ENCODE measurements around the gene NTRK2. TPM values are rescaled to one million over a fixed set of nuclear protein-coding genes. Genes with fewer than 3 reads are reported as not detected.

The NTRK2 gene
- polyA plus RNA-seq, 1 donor (not counting 4 experiments of a cell fraction or from before 2014, with no cell fraction given), result 0.08 TPM

DNA sequence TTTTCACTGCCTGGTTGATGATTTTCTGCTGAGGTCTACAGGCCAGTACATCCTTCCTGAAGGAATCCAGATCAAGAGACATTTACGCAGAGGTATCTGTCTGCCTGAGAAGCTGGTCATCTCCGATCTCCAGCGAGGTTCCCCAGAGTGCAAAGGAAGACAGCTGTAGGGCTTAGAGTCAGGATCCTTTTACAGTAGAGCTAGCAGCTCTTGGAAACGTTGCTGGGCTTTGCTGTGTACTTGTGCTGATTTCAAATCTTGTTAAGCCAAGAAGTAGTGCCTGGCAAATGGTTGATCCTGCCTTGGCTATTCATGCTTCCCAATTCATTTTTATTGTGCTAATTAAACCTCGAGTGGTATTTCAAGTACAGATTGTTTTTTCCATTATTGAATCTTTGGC, 48.9 kb downstream of the NTRK2 start:
- no peak overlapping the region for H3K27ac ChIP-seq (ENCODE audit: control insufficient read depth, insufficient read depth, low read length)
- H3K79me2 ChIP-seq (ENCODE audit: control insufficient read depth, insufficient read depth, low read length), result no peaks in the 10 kb centered on the region
- H3K9ac ChIP-seq (ENCODE audit: control insufficient read depth, extremely low read depth, insufficient read depth, low read length), result no peak overlapping the region
- no peaks in the 10 kb centered on the region for H3K9me1 ChIP-seq (ENCODE audit: control insufficient read depth, extremely low read depth, insufficient read depth, low read length)
- no peak for FAIRE-seq
- H4K20me1 ChIP-seq (ENCODE audit: control insufficient read depth, extremely low read depth, insufficient read depth, low read length), result no peaks in the 10 kb centered on the region
- no peaks in the 10 kb centered on the region for H3K27me3 ChIP-seq (ENCODE audit: control insufficient read depth, extremely low read depth, insufficient read depth, low read length)
- no peak for TF ChIP-seq EZH2 (IDR thresholded peaks at IDR 0.05; ENCODE audit: low read length)
- TF ChIP-seq CTCF (optimal IDR thresholded peaks at IDR 0.05 in 1 of 3, IDR thresholded peaks at IDR 0.05 in 1 of 3, conservative IDR thresholded peaks at IDR 0.05 in 1 of 3; ENCODE audit: extremely low read depth in 1 of 3, insufficient read depth in 2 of 3, low read length in 3 of 3), result no peak
- H3K4me2 ChIP-seq (ENCODE audit: control insufficient read depth, extremely low read depth, insufficient read depth, low read depth, low read length), result no peak overlapping the region
- H3K9me3 ChIP-seq (ENCODE audit: control insufficient read depth, low read depth, low read length), result no peaks in the 10 kb centered on the region
- DNase-seq (ENCODE audit: low read depth, low spot score), result no peak
- no peak overlapping the region for H3K4me3 ChIP-seq (ENCODE audit: control insufficient read depth in 2 of 3, extremely low read depth in 1 of 3, insufficient read depth in 2 of 3, low read depth in 1 of 3, low read length in 3 of 3)
- dilution Hi-C loops (cut with MboI; ENCODE audit: extremely low pct_ligation_motif_present, low sequenced_read_pairs), result no loop called here
- no peaks in the 10 kb centered on the region for H3K4me1 ChIP-seq (ENCODE audit: control insufficient read depth, extremely low read depth, insufficient read depth, low read length)
- no peak overlapping the region for H2AFZ ChIP-seq (ENCODE audit: control insufficient read depth, low read length)
- no peaks in the 10 kb centered on the region for H3K36me3 ChIP-seq (ENCODE audit: control insufficient read depth in 2 of 2, extremely low read depth in 1 of 2, insufficient read depth in 2 of 2, low read length in 2 of 2)

DNA sequence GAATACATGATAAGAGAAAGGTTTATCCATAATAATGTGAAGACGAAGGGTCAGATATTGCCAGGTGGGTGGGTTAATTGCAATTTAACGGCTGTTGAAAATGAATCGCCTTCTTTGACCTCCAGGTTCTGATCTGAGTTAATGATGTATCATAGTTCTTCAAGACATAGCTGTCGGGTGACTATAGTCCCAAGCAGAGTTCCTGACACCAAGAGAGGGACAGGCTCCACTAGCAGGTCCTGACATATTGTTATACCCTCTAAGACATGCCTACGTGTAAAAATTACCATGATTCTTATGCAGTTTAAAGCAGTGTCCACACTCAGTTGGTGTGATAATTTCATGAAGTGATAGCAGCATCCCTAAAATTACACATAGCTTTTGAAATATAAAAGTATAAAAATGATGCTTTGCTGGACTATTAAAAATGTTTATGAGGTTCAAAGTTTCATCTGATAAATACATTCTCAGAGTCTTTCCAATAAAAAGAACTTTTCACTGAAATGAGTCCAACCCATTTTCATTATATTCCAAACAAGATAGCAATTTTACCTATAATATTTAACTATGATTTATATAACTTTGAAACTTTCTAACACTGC, 53.0 kb downstream of the NTRK2 start:
- dilution Hi-C loops (cut with MboI; ENCODE audit: extremely low pct_ligation_motif_present, low sequenced_read_pairs), result no loop called here
- no peaks in the 10 kb centered on the region for H4K20me1 ChIP-seq (ENCODE audit: control insufficient read depth, extremely low read depth, insufficient read depth, low read length)
- no peak overlapping the region for H2AFZ ChIP-seq (ENCODE audit: control insufficient read depth, low read length)
- H3K4me3 ChIP-seq (ENCODE audit: control insufficient read depth in 2 of 3, extremely low read depth in 1 of 3, insufficient read depth in 2 of 3, low read depth in 1 of 3, low read length in 3 of 3), result no peak overlapping the region
- H3K79me2 ChIP-seq (ENCODE audit: control insufficient read depth, insufficient read depth, low read length), result no peaks in the 10 kb centered on the region
- H3K9me1 ChIP-seq (ENCODE audit: control insufficient read depth, extremely low read depth, insufficient read depth, low read length), result no peaks in the 10 kb centered on the region
- H3K27ac ChIP-seq (ENCODE audit: control insufficient read depth, insufficient read depth, low read length), result no peak overlapping the region
- TF ChIP-seq EZH2 (IDR thresholded peaks at IDR 0.05; ENCODE audit: low read length) (no peak), CTCF (optimal IDR thresholded peaks at IDR 0.05 in 1 of 3, IDR thresholded peaks at IDR 0.05 in 1 of 3, conservative IDR thresholded peaks at IDR 0.05 in 1 of 3; ENCODE audit: extremely low read depth in 1 of 3, insufficient read depth in 2 of 3, low read length in 3 of 3) (no peak)
- no peak overlapping the region for H3K9ac ChIP-seq (ENCODE audit: control insufficient read depth, extremely low read depth, insufficient read depth, low read length)
- H3K36me3 ChIP-seq (ENCODE audit: control insufficient read depth in 2 of 2, extremely low read depth in 1 of 2, insufficient read depth in 2 of 2, low read length in 2 of 2), result no peaks in the 10 kb centered on the region
- DNase-seq (ENCODE audit: low read depth, low spot score) (no peak), FAIRE-seq (no peak)
- H3K4me2 ChIP-seq (ENCODE audit: control insufficient read depth, extremely low read depth, insufficient read depth, low read depth, low read length), result no peak overlapping the region
- no peaks in the 10 kb centered on the region for H3K27me3 ChIP-seq (ENCODE audit: control insufficient read depth, extremely low read depth, insufficient read depth, low read length)
- no peaks in the 10 kb centered on the region for H3K4me1 ChIP-seq (ENCODE audit: control insufficient read depth, extremely low read depth, insufficient read depth, low read length)
- no peaks in the 10 kb centered on the region for H3K9me3 ChIP-seq (ENCODE audit: control insufficient read depth, low read depth, low read length)
